ENCODE results near the gene SATB1.

- no peak for TF ChIP-seq CTCF (IDR thresholded peaks at IDR 0.05 in 2 of 3, conservative IDR thresholded peaks at IDR 0.05 in 1 of 3; ENCODE audit: borderline replicate concordance in 1 of 3, insufficient read depth in 1 of 3, low read depth in 2 of 3, low read length in 2 of 3)
- TF ChIP-seq REST (IDR thresholded peaks at IDR 0.05; ENCODE audit: low read depth) = no peak
- TF ChIP-seq POLR2A (IDR thresholded peaks at IDR 0.05; ENCODE audit: borderline replicate concordance, extremely low read depth, insufficient read depth, insufficient read length) = no peak
- no peak for TF ChIP-seq EGR1 (IDR thresholded peaks at IDR 0.05; ENCODE audit: low read depth)
- no peak for TF ChIP-seq POLR2AphosphoS5 (IDR thresholded peaks at IDR 0.05; ENCODE audit: low read depth, low read length)
Observed at GRCh38 chr3:18446149-18446825, 21.1 kb upstream of the SATB1 start.
